ENCODE measurements around the gene WWTR1.

The WWTR1 gene

GRCh38 chr3:149701206-149701976 is 43.6 kb upstream of the WWTR1 start:
- TF ChIP-seq EZH2 (IDR thresholded peaks at IDR 0.05; ENCODE audit: borderline replicate concordance, low read length), result no peak
- Histone ChIP-seq H3K4me3 (ENCODE audit: low read depth, low read length, poor library complexity, severe bottlenecking) (no peak overlapping the region), H3K79me2 (ENCODE audit: insufficient read depth, low read length) (no peaks in the 10 kb centered on the region), H3K27ac (ENCODE audit: low read depth, low read length, poor library complexity, severe bottlenecking) (no peak overlapping the region), H3K9me2 (ENCODE audit: low read depth, low read length) (no peaks in the 10 kb centered on the region), H4K20me1 (ENCODE audit: insufficient read depth, low read length) (no peaks in the 10 kb centered on the region), H3K9me3 (ENCODE audit: low read length) (peaks cover 11% of the 10 kb centered on the region), H3F3A (ENCODE audit: insufficient read depth, low read length) (no peaks in the 10 kb centered on the region), H3K4me1 (ENCODE audit: insufficient read depth, low read length, severe bottlenecking) (no peaks in the 10 kb centered on the region), H2AFZ (ENCODE audit: low read length) (no peak overlapping the region), H3K9ac (ENCODE audit: low read length) (no peak overlapping the region), H3K36me3 (ENCODE audit: insufficient read depth, low read length) (no peaks in the 10 kb centered on the region), H3K4me2 (ENCODE audit: low read length) (no peak overlapping the region), H3K27me3 (ENCODE audit: insufficient read depth, low read length) (no peaks in the 10 kb centered on the region)

DNA sequence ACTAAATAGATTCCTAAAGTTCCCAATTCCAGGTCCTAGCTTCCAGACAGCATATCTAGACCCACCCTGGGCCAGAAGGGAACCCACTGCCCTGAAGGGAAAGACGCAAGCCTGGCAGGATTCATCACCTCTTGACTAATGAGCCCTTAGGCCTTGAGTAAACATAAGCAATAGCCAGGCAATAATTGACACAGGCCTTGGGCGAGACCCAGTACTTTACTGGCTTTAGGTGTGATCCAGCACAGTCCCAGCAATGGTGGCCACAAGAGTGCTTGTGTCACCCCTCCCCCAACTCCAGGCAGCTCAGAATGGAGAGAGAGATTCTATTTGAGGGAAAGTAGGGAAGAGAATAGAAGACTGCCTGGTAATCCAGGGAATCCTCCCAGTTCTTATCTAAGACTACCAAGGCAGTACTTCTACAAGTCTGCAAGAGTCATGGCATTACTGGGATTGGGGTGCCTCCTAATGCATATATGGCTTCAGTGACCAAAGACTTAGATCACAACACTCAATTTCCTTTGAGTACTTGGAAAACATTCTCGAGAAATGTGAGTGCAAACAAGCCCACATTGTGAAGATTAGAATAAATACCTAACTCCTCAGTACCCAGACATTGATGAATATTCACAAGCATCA is 30.4 kb upstream of the WWTR1 start:
- Histone ChIP-seq H4K20me1 (ENCODE audit: insufficient read depth, low read length) (no peaks in the 10 kb centered on the region), H3K9me3 (ENCODE audit: low read length) (0 out of 2 replicates have a peak, but pooled peaks cover under 1% of the 10 kb centered on the region), H3F3A (ENCODE audit: insufficient read depth, low read length) (no peaks in the 10 kb centered on the region), H3K9ac (ENCODE audit: low read length) (no peak overlapping the region), H3K4me3 (ENCODE audit: low read depth, low read length, poor library complexity, severe bottlenecking) (no peak overlapping the region), H3K4me2 (ENCODE audit: low read length) (no peak overlapping the region), H3K9me2 (ENCODE audit: low read depth, low read length) (no peaks in the 10 kb centered on the region), H3K4me1 (ENCODE audit: insufficient read depth, low read length, severe bottlenecking) (no peaks in the 10 kb centered on the region), H3K27me3 (ENCODE audit: insufficient read depth, low read length) (no peaks in the 10 kb centered on the region), H3K27ac (ENCODE audit: low read depth, low read length, poor library complexity, severe bottlenecking) (no peak overlapping the region), H3K36me3 (ENCODE audit: insufficient read depth, low read length) (no peaks in the 10 kb centered on the region), H2AFZ (ENCODE audit: low read length) (no peak overlapping the region), H3K79me2 (ENCODE audit: insufficient read depth, low read length) (no peaks in the 10 kb centered on the region)
- TF ChIP-seq CTCF (IDR thresholded peaks at IDR 0.05; ENCODE audit: low read length) (no peak), EZH2 (IDR thresholded peaks at IDR 0.05; ENCODE audit: borderline replicate concordance, low read length) (no peak)

GRCh38 chr3:149686996-149687395 is 29.2 kb upstream of the WWTR1 start:
- Histone ChIP-seq H3K4me3 (ENCODE audit: low read depth, low read length, poor library complexity, severe bottlenecking) (no peak overlapping the region), H3K27ac (ENCODE audit: low read depth, low read length, poor library complexity, severe bottlenecking) (no peak overlapping the region), H4K20me1 (ENCODE audit: insufficient read depth, low read length) (no peaks in the 10 kb centered on the region), H2AFZ (ENCODE audit: low read length) (no peak overlapping the region), H3K9me3 (ENCODE audit: low read length) (no peaks in the 10 kb centered on the region), H3F3A (ENCODE audit: insufficient read depth, low read length) (no peaks in the 10 kb centered on the region), H3K4me2 (ENCODE audit: low read length) (no peak overlapping the region), H3K79me2 (ENCODE audit: insufficient read depth, low read length) (no peaks in the 10 kb centered on the region), H3K9me2 (ENCODE audit: low read depth, low read length) (no peaks in the 10 kb centered on the region), H3K4me1 (ENCODE audit: insufficient read depth, low read length, severe bottlenecking) (no peaks in the 10 kb centered on the region), H3K36me3 (ENCODE audit: insufficient read depth, low read length) (no peaks in the 10 kb centered on the region), H3K27me3 (ENCODE audit: insufficient read depth, low read length) (no peaks in the 10 kb centered on the region), H3K9ac (ENCODE audit: low read length) (no peak overlapping the region)
- TF ChIP-seq EZH2 (IDR thresholded peaks at IDR 0.05; ENCODE audit: borderline replicate concordance, low read length), result no peak
- no peak for TF ChIP-seq CTCF (IDR thresholded peaks at IDR 0.05; ENCODE audit: low read length)

Measured in OCI-LY1 (cell line).